Lung (tissue), 12 donors: ENCODE data around the gene VAMP5. TPM values are rescaled to one million over a fixed set of nuclear protein-coding genes. Genes with fewer than 3 reads are reported as not detected.

ENCODE experiments used
- ATAC-seq: fragments of 200-7000 bp; cut with Tn5 transposase; one replicate; pipeline ENCODE4 v1.9.1; 2020; ENCODE audit warnings: moderate number of reproducible peaks; ENCODE audit not compliant: insufficient read depth, low FRiP score
- DNase-seq, 3 donors: peaks; one replicate each; pipeline ENCODE4 v3.0.0-alpha.2; 2013 to 2017
- H3K27ac ChIP-seq, 2 donors: one replicate each; pipeline ENCODE4 v1.5.1; 2013; ENCODE audit warnings: mild to moderate bottlenecking in 2 of 2, moderate library complexity in 2 of 2, control low read depth in 1 of 2, inconsistent platforms in 1 of 2, low read depth in 1 of 2, low read length in 1 of 2
- H3K27me3 ChIP-seq, 3 donors: one replicate each; pipeline ENCODE4 v1.5.1; 2013; ENCODE audit warnings: low read length in 2 of 3; ENCODE audit not compliant: control insufficient read depth in 3 of 3, insufficient read depth in 3 of 3
- H3K36me3 ChIP-seq, 4 donors: one replicate each; pipeline ENCODE4 v1.5.1; 2013; ENCODE audit warnings: low read length in 4 of 4, mild to moderate bottlenecking in 1 of 4, moderate library complexity in 1 of 4; ENCODE audit not compliant: control insufficient read depth in 4 of 4, insufficient read depth in 4 of 4
- H3K4me1 ChIP-seq, 5 donors: one replicate each; pipeline ENCODE4 v1.5.1; 2013; ENCODE audit warnings: low read length in 5 of 5, mild to moderate bottlenecking in 2 of 5, moderate library complexity in 1 of 5; ENCODE audit not compliant: control insufficient read depth in 5 of 5, insufficient read depth in 5 of 5
- H3K4me3 ChIP-seq: one replicate; pipeline ENCODE4 v1.5.1; 2013; ENCODE audit warnings: mild to moderate bottlenecking, control low read depth, moderate library complexity
- H3K9ac ChIP-seq, 2 donors: one replicate each; pipeline ENCODE4 v1.5.1; 2013; ENCODE audit warnings: low read length in 2 of 2, control low read depth in 1 of 2; ENCODE audit not compliant: insufficient read depth in 1 of 2
- H3K9me3 ChIP-seq, 4 donors: one replicate each; pipeline ENCODE4 v1.5.1; 2013; ENCODE audit warnings: low read length in 3 of 4, mild to moderate bottlenecking in 1 of 4, moderate library complexity in 1 of 4; ENCODE audit not compliant: control insufficient read depth in 4 of 4, insufficient read depth in 3 of 4
- WGBS, 2 donors: extraction: QIAGEN DNeasy Blood & Tissue Kit; methylation state at CpG; one replicate each; pipeline ENCODE4 v1.1.7; 2013; 5-methylcytosine and 5-hydroxymethylcytosine counted together
- polyA plus RNA-seq, 2 donors: library from polyadenylated mRNA; stranded (reverse); fragments of 200-250 nt; gene quantifications; one replicate each; pipeline ENCODE4 v1.2.1, GENCODE V29; 2013
- total RNA-seq, 2 donors: library from RNA; depleted of rRNA in 1 of 2; stranded (reverse); fragments of >200 nt in 1 of 2; gene quantifications; one replicate each; pipeline ENCODE4 v1.2.1, GENCODE V29; 2014 to 2021
- TF ChIP-seq, protein P1 (sequence below): IDR thresholded peaks from 2 replicates; pipeline ENCODE4 v1.5.1; 2012; ENCODE audit warnings: mild to moderate bottlenecking; ENCODE audit errors: control extremely low read depth, extremely low read depth
- donor health status: control.
- donor health status: control.
- donor health status: Bipolar disorder and iron deficiency.
- donor health status: healthy.
- donor health status: DM: yes; HTN: yes; CAD: no.

Gene VAMP5
- total and polyA plus RNA-seq, 4 donors, result 18.5 to 165 (median 73.0) TPM

- ATAC-seq, result no peak
- peak overlapping the region; percentile 63 to 88 for H3K9ac ChIP-seq
- H3K4me3 ChIP-seq, result peak overlapping the region; percentile 77
- no peaks in the 10 kb centered on the region for H3K27me3 ChIP-seq
- no peaks in the 10 kb centered on the region for H3K9me3 ChIP-seq
- peak overlapping the region; percentile 86 to 89 for H3K27ac ChIP-seq
- peaks cover 9 to 22% (median 17%) of the 10 kb centered on the region in 5 donors for H3K4me1 ChIP-seq
- TF ChIP-seq, protein P1, sequence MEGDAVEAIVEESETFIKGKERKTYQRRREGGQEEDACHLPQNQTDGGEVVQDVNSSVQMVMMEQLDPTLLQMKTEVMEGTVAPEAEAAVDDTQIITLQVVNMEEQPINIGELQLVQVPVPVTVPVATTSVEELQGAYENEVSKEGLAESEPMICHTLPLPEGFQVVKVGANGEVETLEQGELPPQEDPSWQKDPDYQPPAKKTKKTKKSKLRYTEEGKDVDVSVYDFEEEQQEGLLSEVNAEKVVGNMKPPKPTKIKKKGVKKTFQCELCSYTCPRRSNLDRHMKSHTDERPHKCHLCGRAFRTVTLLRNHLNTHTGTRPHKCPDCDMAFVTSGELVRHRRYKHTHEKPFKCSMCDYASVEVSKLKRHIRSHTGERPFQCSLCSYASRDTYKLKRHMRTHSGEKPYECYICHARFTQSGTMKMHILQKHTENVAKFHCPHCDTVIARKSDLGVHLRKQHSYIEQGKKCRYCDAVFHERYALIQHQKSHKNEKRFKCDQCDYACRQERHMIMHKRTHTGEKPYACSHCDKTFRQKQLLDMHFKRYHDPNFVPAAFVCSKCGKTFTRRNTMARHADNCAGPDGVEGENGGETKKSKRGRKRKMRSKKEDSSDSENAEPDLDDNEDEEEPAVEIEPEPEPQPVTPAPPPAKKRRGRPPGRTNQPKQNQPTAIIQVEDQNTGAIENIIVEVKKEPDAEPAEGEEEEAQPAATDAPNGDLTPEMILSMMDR, result no peak
- H3K36me3 ChIP-seq, result peaks cover 0 to 39% (median 12%) of the 10 kb centered on the region in 4 donors
- DNase-seq, result no peak
- WGBS, 2 donors, result 2 to 3% methylated on average over 10 of the region's 10 CpGs
These were observed 11.7 kb downstream of the VAMP5 start for GRCh38 chr2:85596026-85596333.

DNA sequence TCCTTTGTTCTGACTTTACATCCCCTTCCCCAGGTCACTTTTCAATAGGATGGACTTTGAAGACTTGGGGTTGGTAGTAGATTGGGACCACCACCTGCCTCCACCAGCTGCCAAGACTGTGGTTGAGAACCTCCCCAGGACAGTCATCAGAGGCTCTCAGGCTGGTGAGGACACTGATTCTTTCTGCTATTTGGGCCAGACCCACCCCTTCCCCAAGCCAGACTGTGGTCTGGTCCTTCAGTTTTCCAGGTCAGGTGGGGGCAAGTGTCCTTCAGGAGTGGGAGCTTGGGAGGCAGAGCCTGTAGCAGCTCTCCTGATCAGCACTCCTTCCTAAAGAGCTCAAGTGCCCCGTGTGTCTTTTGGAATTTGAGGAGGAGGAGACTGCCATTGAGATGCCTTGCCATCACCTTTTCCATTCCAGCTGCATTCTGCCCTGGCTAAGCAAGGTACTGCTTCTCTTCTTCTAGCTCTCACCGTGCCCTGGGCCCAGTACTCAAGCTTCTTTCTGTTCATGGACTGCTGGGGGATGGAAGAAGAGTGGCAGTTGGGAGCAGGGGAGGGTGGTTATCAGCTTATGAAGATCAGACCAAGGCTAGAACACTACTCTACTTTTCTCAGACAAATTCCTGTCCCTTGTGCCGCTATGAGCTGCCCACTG is 12.4 kb downstream of the VAMP5 start:
- no peak overlapping the region for H3K27ac ChIP-seq
- DNase-seq, result no peak
- H3K9me3 ChIP-seq, result no peaks in the 10 kb centered on the region
- peaks cover 0 to 37% (median 12%) of the 10 kb centered on the region in 4 donors for H3K36me3 ChIP-seq
- 67 to 72% methylated on average over 3 of the region's 3 CpGs for WGBS, 2 donors
- TF ChIP-seq, protein P1, result no peak
- no peaks in the 10 kb centered on the region for H3K27me3 ChIP-seq
- H3K9ac ChIP-seq, result peak overlapping the region; percentile 63 to 88
- peaks cover 9 to 21% (median 17%) of the 10 kb centered on the region in 5 donors for H3K4me1 ChIP-seq
- H3K4me3 ChIP-seq, result no peak overlapping the region
- no peak for ATAC-seq

- Histone ChIP-seq H3K9ac (no peak overlapping the region), H3K9me3 (no peaks in the 10 kb centered on the region), H3K4me3 (no peak overlapping the region), H3K27me3 (no peaks in the 10 kb centered on the region), H3K36me3 (peaks cover 0 to 36% (median 12%) of the 10 kb centered on the region in 4 donors), H3K27ac (no peak overlapping the region), H3K4me1 (peaks cover 6 to 25% (median 18%) of the 10 kb centered on the region in 5 donors)
- 85 to 92% methylated on average over 5 of the region's 5 CpGs for WGBS, 2 donors
- DNase-seq (no peak), ATAC-seq (no peak)
- TF ChIP-seq, protein P1, result no peak
These were observed 13.0 kb downstream of the VAMP5 start for GRCh38 chr2:85597241-85597640.
